GM12891 (cell line): ENCODE results near the gene TNFAIP8.

Source experiments
- PAX5 ChIP-seq: IDR thresholded peaks from 2 replicates; pipeline ENCODE4 v1.6.1; 2011; ENCODE audit warnings: low read length, moderate library complexity, mild to moderate bottlenecking; ENCODE audit not compliant: insufficient read depth, severe bottlenecking
- POLR2A ChIP-seq: IDR thresholded peaks from 2 replicates; pipeline ENCODE4 v1.6.1; 2011; ENCODE audit warnings: low read depth, low read length, control low read depth
- POLR2AphosphoS5 ChIP-seq: IDR thresholded peaks from 2 replicates; pipeline ENCODE4 v1.6.1; 2011; ENCODE audit warnings: low read depth, low read length, control low read depth
- SPI1 ChIP-seq: IDR thresholded peaks from 2 replicates; pipeline ENCODE4 v1.6.1; 2011; ENCODE audit warnings: low read depth, low read length, control low read depth
- TAF1 ChIP-seq: IDR thresholded peaks from 2 replicates; pipeline ENCODE4 v1.6.1; 2011; ENCODE audit warnings: low read depth, low read length, control low read depth

GRCh38 chr5:119400245-119400644 is 44.4 kb downstream of the TNFAIP8 start:
- TF ChIP-seq TAF1 (no peak), POLR2A (no peak), POLR2AphosphoS5 (no peak), SPI1 (no peak), PAX5 (no peak)
